HG03039 (cell line): ENCODE measurements around the gene ZFHX3.

Source experiments
- ATAC-seq: cut with Tn5 transposase; IDR thresholded peaks from one replicate; pipeline ENCODE4 v1.9.1; 2021; ENCODE audit warnings: mild to moderate bottlenecking, moderate library complexity; ENCODE audit not compliant: unreplicated experiment

Gene ZFHX3

DNA sequence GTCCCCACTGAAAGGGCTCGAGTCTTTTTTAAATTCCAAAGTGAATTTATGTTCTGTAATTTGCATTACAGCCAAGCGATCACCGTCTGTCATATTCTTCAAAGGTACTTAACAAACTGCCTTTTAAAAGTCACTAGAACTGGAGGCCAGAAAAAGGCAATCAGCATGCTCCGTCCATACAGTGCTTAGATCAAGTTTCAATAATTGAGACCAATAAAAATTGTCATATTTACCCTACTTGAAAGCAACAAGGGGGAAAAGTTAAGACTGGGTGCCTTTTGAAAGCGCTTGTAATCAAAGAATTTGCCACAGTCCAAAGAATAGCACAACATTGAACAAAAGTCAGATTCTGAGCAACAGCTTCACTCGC is 9.0 kb upstream of the ZFHX3 start:
- ATAC-seq, result no peak

DNA sequence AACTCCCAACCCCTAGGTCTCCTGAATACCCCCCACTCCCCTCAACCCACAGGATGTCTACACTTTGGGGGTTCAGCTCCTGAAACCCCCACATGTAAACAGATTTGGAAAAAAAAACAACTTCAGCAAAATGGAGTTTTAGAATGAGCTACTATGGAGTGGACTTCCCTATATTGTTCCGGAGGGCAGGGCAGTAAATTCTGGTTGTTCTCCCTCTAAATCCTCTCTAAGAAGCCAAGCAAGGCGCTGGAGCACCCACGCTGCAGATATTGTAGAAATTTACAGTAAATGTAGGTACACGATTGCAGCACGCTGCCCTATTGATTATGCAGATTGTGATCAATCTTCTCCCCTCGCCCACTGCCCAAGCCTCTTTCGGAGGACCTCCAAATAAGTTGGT is 8.5 kb upstream of the ZFHX3 start:
- ATAC-seq, result no peak

- no peak for ATAC-seq
Observed at GRCh38 chr16:73054813-73055482, 7.0 kb upstream of the ZFHX3 start.

DNA sequence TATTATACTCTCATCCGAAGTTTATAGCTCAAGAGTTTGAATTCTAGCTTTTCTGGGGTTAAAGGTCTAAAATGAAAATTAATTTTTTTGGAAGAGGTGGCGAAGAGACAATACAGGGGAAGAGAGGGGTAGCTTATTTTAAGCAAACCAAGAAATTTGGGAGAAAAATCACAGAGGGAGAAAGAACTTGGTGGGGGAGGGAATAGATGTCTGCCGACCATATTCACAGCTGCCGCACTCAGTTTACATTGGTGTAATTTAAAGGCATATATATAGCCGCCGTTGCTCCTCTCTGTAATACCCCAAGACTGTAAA is 6.5 kb upstream of the ZFHX3 start:
- ATAC-seq, result no peak

- ATAC-seq, result no peak
Observed at GRCh38 chr16:73054125-73054484, 6.2 kb upstream of the ZFHX3 start.

DNA sequence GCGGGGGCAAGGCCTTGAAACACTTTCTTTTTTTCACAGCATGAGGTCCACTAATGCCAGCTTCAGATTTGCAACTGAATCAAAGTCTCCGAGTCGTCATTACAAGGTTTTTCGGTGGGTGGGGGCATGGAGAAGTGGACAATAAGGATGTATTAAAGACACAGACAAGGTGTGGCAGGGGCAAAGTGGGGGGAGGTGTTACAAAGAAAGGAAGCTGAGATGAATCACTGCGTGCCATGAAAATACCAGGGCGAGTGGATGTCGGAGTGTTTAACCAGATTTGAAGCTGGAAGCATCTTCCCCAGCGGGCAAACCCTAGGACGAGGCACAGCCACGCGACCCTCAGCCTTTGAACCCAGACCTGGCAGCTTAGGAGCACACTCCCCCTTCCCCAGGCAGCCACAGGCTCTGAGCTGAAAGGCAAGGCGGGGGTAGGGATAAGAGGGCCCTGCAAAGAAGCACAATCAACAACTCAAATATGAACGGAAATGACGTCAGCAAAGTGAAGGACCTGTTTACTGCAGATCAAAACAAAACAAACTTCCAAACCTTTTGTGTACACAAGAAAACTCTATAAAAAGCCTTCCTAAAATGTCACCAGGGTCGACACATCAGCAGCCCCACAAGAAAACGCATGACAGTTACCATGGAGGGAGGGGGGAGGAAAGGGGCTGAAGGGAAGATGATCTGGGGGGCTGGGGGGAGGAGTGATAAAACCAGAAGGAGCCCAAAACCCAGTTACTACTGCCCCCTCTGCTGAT is 5.6 kb upstream of the ZFHX3 start:
- no peak for ATAC-seq

DNA sequence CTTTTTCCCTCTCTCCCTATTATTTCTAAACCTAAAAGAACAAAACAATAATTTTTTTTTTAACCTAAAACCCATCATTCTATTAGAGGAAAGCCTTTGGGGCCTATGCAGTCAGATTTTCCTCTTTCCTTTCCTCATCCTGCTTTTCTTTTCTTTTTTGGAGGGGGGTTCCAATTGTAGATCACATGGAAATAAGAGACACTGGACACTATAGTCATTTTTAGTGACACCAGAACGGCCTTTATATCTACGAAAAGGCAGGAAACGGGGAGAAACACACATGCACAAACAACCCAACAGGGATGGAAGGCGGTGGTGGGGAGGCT is 5.1 kb upstream of the ZFHX3 start:
- ATAC-seq, result no peak

DNA sequence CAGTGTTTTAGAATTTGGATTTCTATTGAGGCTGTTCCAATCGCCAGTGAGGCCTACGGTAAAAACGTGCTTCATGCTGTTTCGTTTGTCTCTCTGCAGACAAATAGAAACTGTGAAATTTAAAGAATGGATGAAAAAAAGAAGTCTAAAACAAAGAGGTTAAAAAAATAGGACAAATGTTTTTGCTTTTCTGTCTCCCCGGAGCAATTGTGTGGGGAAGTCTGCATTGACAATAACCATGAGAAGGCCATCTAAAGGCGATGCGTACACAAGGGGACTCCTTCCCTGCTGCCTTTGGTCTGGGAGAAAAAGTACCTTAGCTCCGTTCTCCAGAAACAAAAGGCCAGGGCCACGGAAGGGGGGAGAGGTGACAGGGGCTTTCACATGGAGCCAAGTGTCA is 4.6 kb upstream of the ZFHX3 start:
- ATAC-seq, result no peak

DNA sequence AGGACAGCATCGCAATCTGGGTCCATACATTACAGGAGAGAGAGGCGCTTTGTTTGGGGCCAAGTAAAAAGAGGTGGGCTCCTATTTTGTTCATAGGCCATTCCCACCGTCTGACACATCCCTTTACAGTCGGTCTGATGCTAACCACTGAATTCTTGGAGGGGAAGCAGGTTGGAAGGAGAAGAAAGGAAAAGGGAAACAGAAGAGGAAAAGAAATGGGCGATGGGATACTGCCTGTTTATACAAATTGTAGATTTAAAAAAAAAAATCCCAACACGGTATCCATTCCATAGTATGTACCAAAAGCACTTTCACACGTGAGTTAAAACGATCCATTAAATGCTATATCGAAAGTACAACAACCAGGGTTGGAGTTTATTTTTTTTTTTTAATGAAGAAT is 4.0 kb upstream of the ZFHX3 start:
- ATAC-seq, result no peak

DNA sequence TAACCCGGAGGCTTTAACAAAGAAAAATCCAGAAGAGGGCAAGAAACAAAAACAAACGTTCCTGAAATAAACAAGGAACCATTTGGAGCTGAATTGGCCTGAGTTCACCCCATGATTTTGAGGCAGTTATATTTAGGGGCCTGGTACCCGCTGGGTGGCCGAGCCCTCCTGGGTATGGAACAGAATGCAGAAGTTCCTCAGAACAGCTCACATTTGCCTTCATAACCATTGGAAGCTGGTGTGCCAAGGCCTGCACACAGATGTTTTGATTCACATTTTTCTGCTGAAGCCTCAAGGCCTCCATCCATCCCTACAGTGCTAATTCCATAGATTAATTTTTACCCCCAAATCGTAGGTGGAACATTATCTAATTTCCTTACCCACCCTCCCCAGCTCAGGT is 3.3 kb upstream of the ZFHX3 start:
- no peak for ATAC-seq

GRCh38 chr16:73050201-73051099 is 2.5 kb upstream of the ZFHX3 start:
- no peak for ATAC-seq

DNA sequence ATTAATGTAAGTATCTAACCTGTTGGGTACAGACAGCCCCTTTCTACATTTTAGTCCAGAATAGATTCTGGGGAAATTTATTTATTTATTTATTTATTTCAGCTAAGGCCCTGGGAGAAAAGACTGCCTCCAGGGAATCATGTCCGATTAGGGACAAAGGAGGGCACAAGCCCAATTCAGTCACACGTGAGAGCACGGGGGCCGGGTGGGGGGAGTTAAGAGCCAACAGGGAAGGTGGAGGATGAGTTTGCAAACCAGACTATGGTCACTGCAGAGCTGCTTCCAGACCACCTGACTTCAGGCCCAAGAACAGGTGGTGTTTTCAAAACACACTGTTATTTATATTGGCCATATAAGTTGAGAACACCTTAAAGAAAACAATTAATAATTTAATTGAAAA is 1.6 kb upstream of the ZFHX3 start:
- no peak for ATAC-seq

GRCh38 chr16:73049091-73049490 is 1.2 kb upstream of the ZFHX3 start:
- no peak for ATAC-seq

DNA sequence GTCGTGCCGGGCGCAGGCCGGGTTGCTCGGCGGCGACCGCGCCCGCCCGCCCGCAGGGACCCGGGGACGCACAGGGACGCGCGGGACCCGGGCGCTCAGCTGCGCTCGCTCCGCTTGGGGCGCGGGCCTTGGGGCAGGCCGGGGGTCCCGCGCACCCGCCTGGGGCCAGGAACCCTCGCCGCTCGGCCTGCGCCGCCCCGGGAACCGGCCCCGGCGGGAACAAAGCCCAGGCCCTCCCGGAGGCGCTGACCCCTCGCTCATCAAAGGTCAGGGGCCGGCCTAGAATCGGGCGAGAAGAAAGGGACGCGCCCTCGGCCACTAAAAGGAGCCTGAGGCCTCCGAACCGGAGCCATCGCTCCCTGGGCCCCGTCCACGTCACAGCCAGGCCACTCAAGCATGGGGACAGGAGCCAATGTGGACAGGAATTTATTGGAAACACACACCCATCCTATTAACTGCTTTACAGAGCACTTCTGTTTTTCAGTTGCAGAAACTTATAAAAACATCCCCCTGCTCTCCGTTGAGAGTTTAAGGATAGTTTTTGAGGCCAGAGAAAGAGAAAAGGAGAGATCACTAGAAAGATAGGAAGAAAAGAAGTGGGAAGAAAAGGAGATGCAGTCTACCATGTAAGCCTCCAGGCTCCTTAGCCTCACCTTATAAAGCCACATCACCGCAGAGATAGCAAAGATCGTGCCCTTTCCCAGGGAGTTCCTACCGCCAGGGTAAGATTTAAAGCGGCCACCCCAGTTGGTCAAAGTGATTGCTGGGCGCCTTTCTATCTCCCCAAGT is 558 bp upstream of the ZFHX3 start:
- no peak for ATAC-seq

GRCh38 chr16:73047221-73047535 is 750 bp downstream of the ZFHX3 start:
- no peak for ATAC-seq

GRCh38 chr16:73046849-73047214 is 1.1 kb downstream of the ZFHX3 start:
- ATAC-seq, result no peak

DNA sequence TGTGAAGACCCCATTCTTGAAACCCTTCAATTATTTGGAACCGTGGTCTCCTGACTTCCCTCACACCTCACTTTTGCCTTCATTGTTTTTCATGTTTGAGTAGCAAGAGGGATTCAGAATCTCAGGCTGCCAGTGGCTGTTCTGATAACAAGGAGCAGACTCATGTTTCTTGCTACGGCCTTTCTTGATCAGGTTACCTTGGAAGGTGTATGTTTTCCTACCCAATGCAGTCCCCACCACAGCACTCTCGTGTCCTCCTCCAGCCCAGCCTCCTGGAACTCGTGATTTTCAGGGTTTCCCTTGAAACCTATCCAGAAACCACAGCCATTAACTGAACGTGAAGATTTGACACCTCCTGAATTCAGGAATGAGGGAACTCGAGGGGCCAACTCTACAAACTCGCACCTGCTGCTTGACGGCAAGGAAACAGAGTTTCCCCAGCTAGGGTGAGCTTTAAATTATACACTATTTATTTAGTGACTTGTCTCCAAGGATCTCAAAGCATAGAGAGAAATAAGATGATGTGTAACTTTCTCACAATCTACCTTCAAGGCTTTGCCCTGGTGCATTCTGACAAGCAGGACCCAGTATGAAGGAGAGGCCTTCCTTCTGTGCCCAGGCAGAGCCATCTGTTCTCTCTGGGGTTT is 1.6 kb downstream of the ZFHX3 start:
- no peak for ATAC-seq

DNA sequence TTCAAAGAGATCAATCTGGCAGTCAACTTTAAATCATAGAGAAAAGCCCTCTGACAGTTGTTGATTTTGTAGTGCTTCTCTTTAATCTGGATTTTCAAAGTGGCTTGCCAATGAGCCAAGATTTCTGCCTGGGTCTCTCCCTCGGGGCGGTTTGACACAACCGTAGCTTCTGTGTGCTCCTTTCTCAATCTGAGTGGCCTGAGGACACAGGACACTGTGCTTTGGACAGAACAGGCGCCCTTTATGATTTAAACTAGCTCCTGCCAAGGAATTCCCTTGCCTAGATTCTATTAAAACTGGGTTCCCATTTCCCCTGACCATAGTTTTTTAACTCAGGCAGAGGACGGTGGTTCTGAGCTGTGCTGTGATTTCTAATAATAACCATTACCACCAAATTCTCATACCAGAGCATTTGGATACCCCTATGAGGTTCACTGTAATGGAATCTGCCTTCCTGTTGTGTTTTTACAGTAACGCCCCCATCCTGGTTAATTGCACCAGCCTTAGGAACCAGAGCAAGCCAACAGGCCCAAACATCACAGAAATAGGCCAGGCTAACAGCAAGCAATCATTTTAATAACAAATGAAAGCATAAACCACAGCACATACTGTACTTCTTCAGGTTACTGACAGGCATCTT is 4.0 kb downstream of the ZFHX3 start:
- no peak for ATAC-seq

DNA sequence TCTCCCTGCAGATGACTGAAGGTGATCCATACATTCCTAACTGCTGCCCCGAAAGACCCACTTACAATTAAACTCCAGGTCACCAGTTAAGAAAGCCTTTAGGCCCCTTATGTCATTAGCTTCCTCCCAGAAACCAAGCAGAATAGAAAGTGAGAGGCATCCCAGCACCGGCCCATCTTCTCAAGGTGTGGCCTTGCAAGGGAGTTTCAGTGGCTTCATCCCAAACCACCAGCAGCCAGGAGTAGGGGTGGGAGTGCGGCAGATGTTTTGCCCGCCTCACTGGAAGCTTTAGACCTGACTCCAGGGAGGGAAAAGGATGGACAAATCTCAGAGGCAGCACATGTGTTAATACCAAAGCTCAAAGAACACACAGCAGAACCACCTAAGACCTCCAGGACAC is 5.1 kb downstream of the ZFHX3 start:
- no peak for ATAC-seq

GRCh38 chr16:73041676-73042075 is 6.3 kb downstream of the ZFHX3 start:
- no peak for ATAC-seq
